ENCODE results near the gene PCDH9.

DNA sequence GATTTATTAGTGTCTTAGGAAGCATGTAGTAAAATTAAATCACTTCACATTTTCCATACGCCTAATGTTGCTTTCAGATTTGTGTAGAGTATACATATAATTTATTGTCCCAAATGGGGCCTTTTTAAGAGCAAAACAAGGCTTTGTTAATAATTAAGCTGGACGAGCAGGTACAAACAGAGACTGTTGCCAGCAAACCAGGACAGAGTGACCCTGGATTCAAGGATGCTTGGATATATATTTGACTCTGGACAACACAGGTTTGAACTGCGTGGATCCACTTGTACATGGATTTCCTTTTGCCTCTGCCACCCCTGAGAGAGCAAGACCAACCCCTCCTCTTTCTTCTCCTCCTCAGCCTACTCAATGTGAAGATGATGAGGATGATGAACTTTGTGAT is 454.9 kb downstream of the PCDH9 start:
- TF ChIP-seq, protein P1, sequence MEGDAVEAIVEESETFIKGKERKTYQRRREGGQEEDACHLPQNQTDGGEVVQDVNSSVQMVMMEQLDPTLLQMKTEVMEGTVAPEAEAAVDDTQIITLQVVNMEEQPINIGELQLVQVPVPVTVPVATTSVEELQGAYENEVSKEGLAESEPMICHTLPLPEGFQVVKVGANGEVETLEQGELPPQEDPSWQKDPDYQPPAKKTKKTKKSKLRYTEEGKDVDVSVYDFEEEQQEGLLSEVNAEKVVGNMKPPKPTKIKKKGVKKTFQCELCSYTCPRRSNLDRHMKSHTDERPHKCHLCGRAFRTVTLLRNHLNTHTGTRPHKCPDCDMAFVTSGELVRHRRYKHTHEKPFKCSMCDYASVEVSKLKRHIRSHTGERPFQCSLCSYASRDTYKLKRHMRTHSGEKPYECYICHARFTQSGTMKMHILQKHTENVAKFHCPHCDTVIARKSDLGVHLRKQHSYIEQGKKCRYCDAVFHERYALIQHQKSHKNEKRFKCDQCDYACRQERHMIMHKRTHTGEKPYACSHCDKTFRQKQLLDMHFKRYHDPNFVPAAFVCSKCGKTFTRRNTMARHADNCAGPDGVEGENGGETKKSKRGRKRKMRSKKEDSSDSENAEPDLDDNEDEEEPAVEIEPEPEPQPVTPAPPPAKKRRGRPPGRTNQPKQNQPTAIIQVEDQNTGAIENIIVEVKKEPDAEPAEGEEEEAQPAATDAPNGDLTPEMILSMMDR (IDR thresholded peaks at IDR 0.05) = no peak
- no peak for TF ChIP-seq POLR2A (IDR thresholded peaks at IDR 0.05)

Measured in Peyer's patch (tissue), 4 donors.